GM19372 (cell line): ENCODE measurements around the gene ATXN7L1.
"Not testable (repeated sequence)": the region's sequence is repeated elsewhere in the genome, so short reads cannot be mapped to it uniquely, and the experiment has no call there.

Experiments used
- ATAC-seq: cut with Tn5 transposase; IDR thresholded peaks from one replicate; pipeline ENCODE4 v1.9.1; 2021; ENCODE audit warnings: mild to moderate bottlenecking, low read depth, moderate library complexity; ENCODE audit not compliant: unreplicated experiment

The ATXN7L1 gene

DNA sequence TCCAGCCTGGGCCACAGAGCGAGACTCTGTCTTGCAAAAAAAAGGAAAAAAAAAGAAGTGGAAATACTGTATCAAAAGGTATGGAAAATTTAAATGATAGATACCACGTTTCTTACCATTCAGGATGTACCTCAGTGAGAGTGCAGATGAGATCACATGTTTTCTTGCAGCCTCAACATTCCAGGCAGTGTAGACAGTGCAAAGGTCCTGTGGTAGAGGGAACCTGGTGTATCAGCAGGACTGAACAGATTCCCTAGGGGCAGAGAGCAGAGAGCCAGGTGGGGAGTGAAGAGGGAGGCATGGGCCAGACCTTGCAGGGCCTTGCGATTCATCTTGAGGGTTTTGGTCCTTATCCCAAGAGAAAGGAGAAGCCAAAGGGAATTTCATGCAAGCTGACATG lies 17.7 kb upstream of the ATXN7L1 start:
- no peak for ATAC-seq

- no peak for ATAC-seq
Measured at GRCh38 chr7:105892387-105892786, 16.0 kb upstream of the ATXN7L1 start.

DNA sequence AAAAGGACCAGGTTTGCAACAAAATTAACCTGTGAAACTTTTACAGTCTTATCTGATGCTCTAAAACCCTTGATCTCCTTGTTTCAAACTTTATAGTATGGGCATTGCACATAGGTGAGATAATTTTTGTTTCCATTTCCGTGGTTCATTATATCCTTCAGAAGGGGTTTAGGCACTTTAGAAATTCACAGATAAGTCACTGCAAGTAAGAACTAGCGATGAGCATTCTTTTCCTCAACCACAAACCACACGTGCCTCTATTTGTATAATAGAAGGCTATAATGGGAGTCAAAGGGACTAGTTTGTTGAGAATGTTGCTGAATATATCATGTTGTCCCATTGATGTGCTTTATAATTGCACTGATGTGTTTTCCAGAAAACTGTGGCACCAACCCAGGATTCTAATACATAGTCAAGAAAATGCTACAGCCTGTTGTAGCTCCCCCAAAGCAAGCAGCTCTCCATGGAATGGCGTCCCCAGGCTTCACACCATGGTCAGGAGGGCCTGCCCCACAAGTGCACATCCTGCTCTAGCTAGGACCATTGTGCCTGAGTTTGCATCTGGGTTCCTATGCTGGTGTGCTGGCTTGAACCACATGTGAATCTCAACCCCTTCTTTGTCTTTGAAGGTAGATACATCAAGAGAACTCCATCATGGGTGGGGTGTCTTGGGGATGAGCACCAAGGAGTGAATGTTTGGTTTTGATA lies 14.0 kb upstream of the ATXN7L1 start:
- no peak for ATAC-seq

- no peak for ATAC-seq
Measured at GRCh38 chr7:105887569-105888189, 11.3 kb upstream of the ATXN7L1 start.

DNA sequence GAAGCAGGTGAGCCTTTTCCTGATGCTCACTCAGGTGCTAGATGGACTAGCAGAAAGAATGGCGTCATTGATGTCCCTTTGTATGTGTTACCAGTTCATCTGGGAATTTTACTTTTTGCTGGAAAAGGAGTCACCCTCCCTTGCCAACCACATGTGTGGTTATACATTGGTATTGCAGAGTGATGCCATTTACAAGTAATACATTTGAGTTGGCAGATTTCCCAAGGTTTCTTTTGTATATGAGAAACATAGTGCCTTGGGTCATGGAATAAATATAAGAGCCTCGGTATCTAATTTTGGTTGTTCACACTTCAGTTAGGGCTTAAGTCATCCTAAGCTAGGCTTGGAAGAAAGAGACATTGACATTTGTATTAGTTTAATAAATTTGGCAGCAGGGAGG lies 10.4 kb upstream of the ATXN7L1 start:
- no peak for ATAC-seq

DNA sequence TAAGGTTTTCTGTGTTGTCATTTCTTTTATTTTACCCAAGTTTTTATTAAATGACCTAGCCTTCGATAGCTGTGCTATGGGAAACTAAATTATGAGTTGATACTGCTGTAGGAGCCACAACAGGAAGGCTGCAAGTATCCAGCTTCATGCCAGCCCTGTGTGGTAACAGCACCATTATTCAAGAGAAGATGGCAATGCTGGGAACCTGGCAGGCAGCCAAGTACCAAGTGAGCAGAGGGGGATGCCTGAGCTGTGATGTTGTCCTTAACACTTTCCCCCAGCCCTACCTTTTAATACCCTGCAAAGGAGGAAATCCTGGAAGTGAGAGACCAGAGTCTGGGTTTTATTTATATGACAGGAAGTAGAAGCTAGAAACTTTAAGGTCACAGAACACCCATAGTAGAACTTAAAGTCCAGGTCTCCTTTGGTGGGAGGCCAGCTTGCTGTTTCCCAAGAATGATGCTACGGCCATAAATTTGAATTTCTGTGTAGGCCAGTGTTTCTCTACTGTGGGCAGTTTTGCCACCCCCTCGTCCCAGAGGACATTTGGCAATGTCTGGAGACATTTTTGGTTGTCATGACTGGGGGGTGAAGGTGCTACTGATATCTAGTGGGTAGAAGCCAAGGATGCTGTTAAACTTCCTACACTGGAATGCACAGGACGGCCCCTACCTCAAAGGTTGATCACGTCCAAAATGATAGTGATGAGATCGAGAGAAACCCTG lies 9.2 kb upstream of the ATXN7L1 start:
- no peak for ATAC-seq

GRCh38 chr7:105883179-105883578 lies 6.8 kb upstream of the ATXN7L1 start:
- not testable (repeated sequence) for ATAC-seq

- ATAC-seq: no peak
Measured at GRCh38 chr7:105881439-105881838, 5.0 kb upstream of the ATXN7L1 start.

- ATAC-seq: no peak
Measured at GRCh38 chr7:105880571-105881330, 4.4 kb upstream of the ATXN7L1 start.

- no peak for ATAC-seq
Measured at GRCh38 chr7:105879782-105880181, 3.4 kb upstream of the ATXN7L1 start.

- no peak for ATAC-seq
Measured at GRCh38 chr7:105878746-105879605, 2.6 kb upstream of the ATXN7L1 start.

GRCh38 chr7:105877736-105878135 lies 1.3 kb upstream of the ATXN7L1 start:
- no peak for ATAC-seq

- no peak for ATAC-seq
Measured at GRCh38 chr7:105876964-105877601, 684 bp upstream of the ATXN7L1 start.

DNA sequence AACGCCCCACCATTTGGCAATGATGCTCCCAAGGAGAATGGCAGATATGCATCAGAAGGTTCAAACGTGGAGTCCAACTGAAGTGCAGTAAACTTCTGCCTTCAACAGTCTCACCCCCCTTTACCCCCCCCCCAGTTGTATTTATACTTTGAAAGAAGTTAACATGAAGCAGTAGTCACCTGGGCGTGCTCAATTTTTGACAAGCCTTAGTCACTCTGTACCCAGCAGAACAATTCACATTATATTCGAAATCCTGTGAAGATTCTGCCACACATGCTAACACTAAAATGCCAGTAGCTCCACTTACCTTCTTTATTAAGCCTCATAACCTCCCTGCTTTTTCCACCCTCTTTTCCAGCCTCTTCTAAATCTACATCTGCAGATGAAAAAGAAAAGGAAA lies 894 bp downstream of the ATXN7L1 start:
- no peak for ATAC-seq

- no peak for ATAC-seq
Measured at GRCh38 chr7:105874055-105874454, 2.3 kb downstream of the ATXN7L1 start.

DNA sequence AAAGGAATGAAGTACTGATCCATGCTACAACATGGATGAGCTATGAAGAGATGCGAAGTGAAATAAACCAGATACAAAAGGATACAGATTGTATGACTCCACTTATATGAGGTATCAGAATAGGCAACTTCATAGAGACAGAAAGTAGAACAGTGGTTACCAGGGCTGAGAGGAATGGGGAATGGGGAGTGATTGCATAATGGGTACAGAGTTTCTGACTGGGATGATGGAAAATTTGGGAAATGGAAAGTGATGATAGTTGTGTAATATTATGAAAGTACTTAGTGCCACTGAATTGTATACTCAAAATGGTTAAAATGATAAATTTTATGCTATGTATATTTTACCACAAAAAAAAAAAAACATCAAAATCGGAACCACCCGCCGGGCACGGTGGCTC lies 3.9 kb downstream of the ATXN7L1 start:
- ATAC-seq: no peak

DNA sequence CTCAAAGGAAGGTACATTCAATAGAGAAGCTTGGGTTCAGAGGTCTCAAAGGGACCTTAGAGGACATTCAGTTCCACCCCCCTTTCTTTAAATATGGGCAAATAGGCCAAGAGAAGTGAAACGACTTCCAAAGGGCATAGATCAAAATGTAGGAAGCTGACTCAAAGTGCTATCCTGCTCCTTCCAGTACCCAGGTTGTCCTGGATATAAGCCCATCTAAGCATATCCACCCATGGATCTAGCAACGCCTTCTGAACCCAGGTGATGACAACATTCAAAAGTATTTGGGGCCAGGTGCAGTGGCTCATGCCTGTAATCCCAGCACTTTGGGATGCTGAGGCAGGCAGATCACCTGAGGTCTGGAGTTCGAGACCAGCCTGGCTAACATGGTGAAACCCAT lies 5.3 kb downstream of the ATXN7L1 start:
- ATAC-seq: no peak

- no peak for ATAC-seq
Measured at GRCh38 chr7:105866102-105866801, 10.1 kb downstream of the ATXN7L1 start.

GRCh38 chr7:105863876-105864275 lies 12.5 kb downstream of the ATXN7L1 start:
- no peak for ATAC-seq
